NCI-H2171 treated with DMSO at 0.1 percent for 48 hours (cell line): ENCODE measurements around the gene TNS2.

Experiments used
- DNase-seq: peaks from one replicate; lab custom pipeline; 2025; lab: John Stamatoyannopoulos, UW

TNS2 gene

GRCh38 chr12:53042607-53043454, 7.0 kb upstream of the TNS2 start:
- DNase-seq: no peak

DNA sequence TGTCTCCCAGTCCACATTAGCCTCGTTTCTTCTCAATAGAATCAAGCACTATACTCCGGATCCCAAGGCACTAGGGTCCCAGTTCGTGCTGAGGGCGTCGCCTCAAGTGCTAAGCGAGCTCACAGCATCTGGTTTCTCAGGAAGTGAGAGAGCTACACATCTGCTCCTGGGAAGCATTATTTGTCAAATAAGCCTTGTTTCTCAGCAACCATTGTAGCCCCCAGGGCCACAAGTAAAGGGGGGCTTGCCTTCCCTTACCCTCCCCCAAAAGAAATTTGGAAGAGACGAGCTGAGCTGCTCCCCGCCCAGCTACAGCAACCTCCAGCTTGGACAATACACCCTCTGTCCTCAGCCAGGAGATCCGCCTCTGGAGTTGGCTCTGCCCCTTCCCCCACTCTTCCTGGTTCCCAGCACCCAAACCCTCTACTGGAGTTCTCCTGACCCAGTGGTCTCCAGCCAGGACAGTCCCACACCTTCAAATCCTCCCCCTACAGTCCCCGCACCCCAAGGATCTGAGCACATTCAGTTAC, 5.7 kb upstream of the TNS2 start:
- DNase-seq: peak; percentile 33

DNA sequence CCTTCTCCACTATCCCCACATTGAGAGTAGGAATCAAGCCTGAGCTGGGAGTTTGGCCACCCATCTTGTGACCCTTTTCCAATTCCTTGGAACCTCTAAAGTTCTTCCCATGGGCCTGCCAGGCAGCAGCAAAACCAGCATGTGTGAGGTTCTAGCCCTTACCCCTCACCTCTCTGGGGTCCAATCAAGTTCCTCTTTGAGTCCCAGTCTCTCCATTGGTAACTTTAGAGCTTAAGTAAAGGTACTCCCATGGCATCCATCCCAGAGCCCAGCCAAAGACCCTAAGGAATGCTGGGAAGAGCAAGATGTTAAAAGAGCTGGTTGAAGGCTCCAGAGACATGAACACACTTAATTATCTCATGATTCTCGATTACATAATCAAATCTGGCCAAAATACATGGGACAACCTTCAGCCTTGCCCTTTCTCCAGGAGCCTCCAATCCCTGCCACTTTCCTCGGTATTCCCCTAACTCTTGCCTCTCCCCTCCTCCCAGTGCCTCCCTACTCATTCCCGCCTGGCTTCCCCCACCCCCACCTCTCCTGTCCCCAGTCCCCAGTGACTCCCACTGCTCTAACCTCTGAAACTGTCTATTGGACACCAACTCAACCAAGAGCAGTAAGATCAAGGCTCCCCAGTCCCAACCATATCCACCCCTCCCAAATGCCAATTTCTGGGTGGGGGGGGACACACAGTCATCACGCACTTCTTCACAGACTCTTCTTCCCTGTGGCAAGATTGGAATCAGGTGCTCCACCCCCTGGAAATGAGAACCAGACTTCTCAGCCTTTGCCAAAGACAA, 4.8 kb upstream of the TNS2 start:
- DNase-seq: no peak

GRCh38 chr12:53045696-53046045, 4.2 kb upstream of the TNS2 start:
- DNase-seq: no peak

DNA sequence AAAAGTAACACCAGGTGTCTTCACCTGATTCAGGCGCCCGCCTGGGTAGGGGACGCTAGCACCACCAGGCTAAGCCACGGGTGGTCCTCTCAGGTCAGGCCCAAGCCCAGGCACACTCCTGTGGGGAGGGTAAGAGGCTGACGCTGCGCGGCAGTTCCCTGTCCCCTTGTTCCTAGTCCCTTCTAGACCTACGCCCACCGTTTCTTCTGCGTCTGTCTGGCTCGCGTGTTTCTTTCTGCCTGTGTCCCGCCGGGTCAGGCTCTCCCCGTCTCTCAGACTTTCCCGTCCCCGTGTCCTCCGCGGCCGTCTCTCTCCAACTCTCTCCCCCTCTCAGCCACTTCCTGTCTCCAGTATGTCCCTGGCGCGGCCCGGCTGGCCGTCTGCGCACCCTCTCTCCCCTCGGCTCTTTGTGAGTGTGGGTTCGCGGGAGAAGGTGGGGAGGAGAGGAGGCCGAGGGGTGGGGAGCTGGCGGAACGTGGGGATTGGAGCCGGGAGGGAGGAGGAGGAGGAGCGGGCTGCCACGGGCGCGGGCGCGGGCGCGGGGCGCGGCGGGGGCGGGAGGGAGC, 3.1 kb upstream of the TNS2 start:
- peak; percentile 61 for DNase-seq

GRCh38 chr12:53047221-53048032, 2.4 kb upstream of the TNS2 start:
- peak; percentile 46 for DNase-seq

- DNase-seq: peak; percentile 37
These were observed 1.7 kb upstream of the TNS2 start for GRCh38 chr12:53048033-53048779.

DNA sequence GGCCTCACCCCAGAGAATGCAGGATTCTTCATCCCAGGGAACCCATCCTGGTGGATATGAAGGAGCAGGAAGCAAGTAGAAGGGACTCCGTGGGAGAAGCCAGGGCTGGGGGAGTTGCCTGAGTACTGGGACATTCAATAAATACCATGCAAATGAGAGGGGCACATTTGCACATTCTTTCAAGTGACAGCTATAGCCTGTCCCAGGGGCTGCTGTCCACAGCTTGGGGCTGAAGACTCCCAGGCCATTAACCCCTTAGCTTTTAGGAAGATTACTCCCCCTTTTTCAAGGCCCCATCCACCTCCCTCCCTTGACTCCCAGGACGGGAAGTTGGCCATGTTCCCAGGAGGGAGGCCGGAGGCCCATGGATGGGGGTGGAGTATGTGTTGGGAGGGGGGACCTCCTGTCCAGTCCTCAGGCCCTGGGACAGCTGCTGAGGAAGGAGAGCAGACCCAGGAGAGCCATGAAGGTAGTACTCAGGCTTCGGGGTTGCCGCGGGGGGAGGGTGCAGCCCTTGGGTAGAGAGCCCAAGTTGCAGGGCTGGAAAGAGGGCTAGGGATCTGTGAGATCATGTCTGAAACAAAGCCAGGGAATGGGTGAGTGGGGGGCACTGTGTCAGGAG, 974 bp upstream of the TNS2 start:
- DNase-seq: no peak

DNA sequence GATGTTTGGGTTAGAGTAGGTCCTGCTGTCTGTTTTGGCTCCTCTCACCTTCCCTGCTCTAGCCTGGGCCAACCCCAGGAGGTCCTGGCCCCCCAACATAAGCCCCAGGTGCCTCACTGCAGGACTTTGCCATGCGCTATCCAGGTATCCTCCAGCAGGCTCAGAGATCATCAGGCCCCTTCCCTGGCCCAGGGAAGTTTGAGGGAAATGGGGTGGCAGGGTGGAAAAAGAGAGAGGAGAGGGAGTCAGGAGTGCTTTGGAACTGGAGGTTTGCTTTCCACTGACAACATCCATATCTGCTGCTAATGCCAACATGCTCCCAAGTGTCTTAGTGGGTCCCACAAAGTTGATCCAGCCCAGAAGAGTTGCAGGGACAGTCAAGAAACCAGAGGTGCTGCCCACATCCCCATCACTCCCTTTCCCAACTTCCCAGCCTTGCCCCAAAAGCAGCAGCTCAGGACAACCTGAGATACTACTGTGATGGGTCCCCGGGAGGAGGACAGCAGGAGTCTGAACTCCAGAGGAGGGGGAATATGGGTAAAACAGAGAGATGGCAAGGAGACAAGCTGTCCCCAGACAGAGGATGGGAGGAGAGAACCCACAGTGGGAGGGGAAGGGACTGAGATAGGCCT, 677 bp downstream of the TNS2 start:
- no peak for DNase-seq

- DNase-seq: peak; percentile 23
These were observed 1.4 kb downstream of the TNS2 start for GRCh38 chr12:53051058-53051880.

- DNase-seq: no peak
These were observed 2.1 kb downstream of the TNS2 start for GRCh38 chr12:53051881-53052412.

GRCh38 chr12:53052419-53053217, 2.8 kb downstream of the TNS2 start:
- DNase-seq: no peak

- peak; percentile 88 for DNase-seq
These were observed 3.6 kb downstream of the TNS2 start for GRCh38 chr12:53053218-53054111.

DNA sequence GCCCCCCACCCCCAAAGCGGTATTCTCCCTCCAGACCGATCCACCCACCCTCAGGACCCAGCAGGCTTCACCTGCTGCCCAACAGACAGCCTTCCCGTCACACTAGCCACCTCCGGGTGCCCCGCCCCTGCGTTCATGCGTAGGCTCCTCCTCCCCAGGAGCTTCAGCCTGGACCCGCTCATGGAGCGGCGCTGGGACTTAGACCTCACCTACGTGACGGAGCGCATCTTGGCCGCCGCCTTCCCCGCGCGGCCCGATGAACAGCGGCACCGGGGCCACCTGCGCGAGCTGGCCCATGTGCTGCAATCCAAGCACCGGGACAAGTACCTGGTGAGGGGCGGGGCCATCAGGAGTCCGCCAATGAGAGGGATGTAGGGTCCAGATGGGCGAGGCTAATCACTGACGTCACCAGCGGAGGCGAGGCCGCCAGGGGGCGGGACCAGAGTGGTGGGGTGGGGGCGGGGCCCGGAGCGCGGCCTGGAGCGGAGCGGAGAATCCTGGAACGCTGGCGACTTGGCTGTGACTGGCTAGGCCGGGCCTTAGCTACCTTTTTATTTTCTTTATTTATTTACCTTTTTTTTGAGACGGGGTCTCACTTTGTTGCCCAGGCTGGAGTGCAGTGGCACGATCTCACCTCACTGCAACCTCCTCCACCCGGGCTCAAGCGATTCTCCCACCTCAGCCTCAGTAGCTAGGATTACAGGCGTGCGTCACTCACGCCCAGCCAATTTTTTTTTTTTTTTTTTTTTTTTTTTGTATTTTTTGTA, 4.4 kb downstream of the TNS2 start:
- peak; percentile 97 for DNase-seq

DNA sequence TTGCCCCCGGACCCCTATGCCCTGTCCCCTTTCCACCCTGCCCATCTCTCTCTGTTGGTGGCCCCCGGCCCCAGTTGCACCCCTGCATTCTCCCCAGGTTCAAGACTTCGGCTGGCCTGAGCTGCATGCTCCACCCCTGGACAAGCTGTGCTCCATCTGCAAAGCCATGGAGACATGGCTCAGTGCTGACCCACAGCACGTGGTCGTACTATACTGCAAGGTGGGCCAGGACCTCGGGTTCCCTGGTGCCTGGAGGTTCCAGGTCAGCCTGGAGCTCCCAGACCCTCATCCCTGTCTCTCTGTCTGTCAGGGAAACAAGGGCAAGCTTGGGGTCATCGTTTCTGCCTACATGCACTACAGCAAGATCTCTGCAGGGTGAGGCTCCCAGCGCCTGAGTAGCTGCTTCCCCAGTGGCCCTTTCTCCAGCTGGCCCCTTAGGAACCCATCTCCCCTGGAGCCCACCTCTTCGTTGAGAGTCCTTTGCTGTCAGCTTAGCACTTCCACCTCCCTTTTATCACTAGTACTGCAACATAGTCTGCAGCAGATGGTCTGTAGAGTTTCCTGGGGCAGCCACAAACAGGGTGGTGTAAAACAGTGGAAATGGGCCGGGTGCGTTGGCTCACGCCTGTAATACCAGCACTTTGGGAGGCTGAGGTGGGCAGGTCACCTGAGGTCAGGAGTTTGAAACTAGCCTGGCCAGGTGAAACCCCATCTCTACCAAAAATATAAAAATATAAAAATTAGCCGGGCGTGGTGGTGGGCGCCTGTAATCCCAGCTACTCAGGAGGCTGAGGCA, 5.8 kb downstream of the TNS2 start:
- DNase-seq: peak; percentile 27

DNA sequence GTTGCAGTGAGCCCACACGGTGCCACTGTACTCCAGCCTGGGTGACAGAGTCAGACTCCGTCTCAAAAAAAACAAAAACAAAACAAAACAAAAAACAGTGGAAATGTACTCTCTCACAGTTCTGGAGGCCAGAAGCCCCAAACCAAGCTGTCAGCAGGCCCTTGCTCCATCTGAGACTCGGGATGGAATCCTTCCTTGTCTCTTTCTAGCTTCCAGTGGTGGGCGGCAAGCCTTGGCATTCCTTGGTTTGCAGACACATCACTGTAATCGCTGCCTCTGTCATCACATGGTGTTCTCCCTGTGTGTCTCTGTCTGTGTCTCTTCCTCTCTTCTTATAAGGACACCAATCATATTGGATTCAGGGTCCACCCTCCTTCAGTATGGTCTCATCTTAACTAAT, 6.4 kb downstream of the TNS2 start:
- no peak for DNase-seq
